IMR-90 (cell line): ENCODE results near the gene FUT9. TPM values are rescaled to one million over a fixed set of nuclear protein-coding genes. Genes with fewer than 3 reads are reported as not detected.

Experiments used
- ATAC-seq: fragments of 200-7000 bp; cut with Tn5 transposase; 2 replicates; pipeline ENCODE4 v1.9.1; 2020; ENCODE audit warnings: low read depth, mild to moderate bottlenecking, moderate library complexity
- BruUV-seq: library from RNA; stranded (reverse); fragments of 400-500 nt; replicated peaks from 2 replicates; lab custom pipeline; 2021; lab: Mats Ljungman, UMichigan
- CTCF ChIA-PET: fragments of 300-600 bp; formaldehyde crosslinking; extraction: SDS; loops from one replicate; lab custom pipeline; 2021; ENCODE audit warnings: antibody characterized with exemption; lab: Yijun Ruan, JAX
- POLR2A ChIA-PET: fragments of 300-600 bp; sonication (Branson Sonifier 250); formaldehyde crosslinking; loops from one replicate; lab custom pipeline; 2022; ENCODE audit warnings: antibody characterized with exemption; ENCODE audit not compliant: unreplicated experiment; lab: Charles Lee
- DNase-seq: peaks from one replicate; pipeline ENCODE4 v3.0.0; 2013
- H2AFZ ChIP-seq: replicated peaks from 2 replicates; pipeline ENCODE3; 2013; ENCODE audit warnings: low read length, mild to moderate bottlenecking; ENCODE audit not compliant: poor library complexity
- H2AK5ac ChIP-seq: 2 replicates; pipeline ENCODE4 v1.6.1; 2013; ENCODE audit warnings: low read depth, low read length, inconsistent platforms
- H2AK9ac ChIP-seq: replicated peaks from 2 replicates; pipeline ENCODE3; 2013; ENCODE audit warnings: mild to moderate bottlenecking, low read depth, low read length, moderate library complexity; ENCODE audit not compliant: poor library complexity
- H2BK120ac ChIP-seq: 2 replicates; pipeline ENCODE4 v1.6.1; 2013; ENCODE audit warnings: low read depth, low read length, inconsistent platforms
- H2BK15ac ChIP-seq: 3 replicates; pipeline ENCODE4 v1.6.1; 2013; ENCODE audit warnings: low read depth, low read length, inconsistent platforms
- H2BK20ac ChIP-seq: 2 replicates; pipeline ENCODE4 v1.6.1; 2013; ENCODE audit warnings: low read depth, mild to moderate bottlenecking, inconsistent platforms, low read length, moderate library complexity
- H2BK5ac ChIP-seq: 2 replicates; pipeline ENCODE4 v1.6.1; 2013; ENCODE audit warnings: mild to moderate bottlenecking, low read depth, low read length, inconsistent platforms; ENCODE audit not compliant: poor library complexity, severe bottlenecking
- H3K14ac ChIP-seq: replicated peaks from 2 replicates; pipeline ENCODE4 v1.6.1; 2013; ENCODE audit warnings: low read depth, low read length, inconsistent platforms
- H3K18ac ChIP-seq: 2 replicates; pipeline ENCODE4 v1.6.1; 2013; ENCODE audit warnings: low read depth, low read length, control low read depth
- H3K23ac ChIP-seq: 2 replicates; pipeline ENCODE4 v1.6.1; 2013; ENCODE audit warnings: low read depth, low read length, inconsistent platforms
- H3K27ac ChIP-seq: 2 replicates; pipeline ENCODE4 v1.5.1; 2013; ENCODE audit warnings: mild to moderate bottlenecking, control low read depth, low read length; ENCODE audit not compliant: insufficient read depth
- H3K27me3 ChIP-seq: 2 replicates; pipeline ENCODE4 v1.6.1; 2013; ENCODE audit warnings: low read length; ENCODE audit not compliant: control insufficient read depth, insufficient read depth
- H3K36me3 ChIP-seq: 2 replicates; pipeline ENCODE4 v1.6.1; 2013; ENCODE audit warnings: low read length, mixed read lengths; ENCODE audit not compliant: control insufficient read depth, insufficient read depth
- H3K4ac ChIP-seq: 2 replicates; pipeline ENCODE4 v1.6.1; 2013; ENCODE audit warnings: low read depth, low read length, inconsistent platforms
- H3K4me1 ChIP-seq: 2 replicates; pipeline ENCODE4 v1.6.1; 2013; ENCODE audit warnings: low read length, mixed read lengths; ENCODE audit not compliant: control insufficient read depth, insufficient read depth
- H3K4me2 ChIP-seq: 2 replicates; pipeline ENCODE4 v1.6.1; 2013; ENCODE audit warnings: low read depth, mild to moderate bottlenecking, control low read depth, low read length, moderate library complexity
- H3K4me3 ChIP-seq: 2 replicates; pipeline ENCODE4 v1.5.1; 2013; ENCODE audit warnings: low read depth, mild to moderate bottlenecking, control low read depth, low read length, moderate library complexity; ENCODE audit not compliant: insufficient read depth
- H3K56ac ChIP-seq: 2 replicates; pipeline ENCODE4 v1.6.1; 2013; ENCODE audit warnings: low read length, inconsistent platforms; ENCODE audit not compliant: insufficient read depth; ENCODE audit errors: extremely low read depth
- H3K79me1 ChIP-seq, 2 experiments: 2 replicates each; pipeline ENCODE4 v1.6.1; 2013; ENCODE audit warnings: low read length in 2 of 2, inconsistent platforms in 1 of 2, low read depth in 1 of 2
- H3K9ac ChIP-seq: 2 replicates; pipeline ENCODE4 v1.6.1; 2013; ENCODE audit warnings: low read depth, low read length, control low read depth
- H3K9me1 ChIP-seq: 2 replicates; pipeline ENCODE4 v1.6.1; 2013; ENCODE audit warnings: low read length, inconsistent platforms; ENCODE audit not compliant: insufficient read depth
- H3K9me3 ChIP-seq: 2 replicates; pipeline ENCODE4 v1.6.1; 2013; ENCODE audit warnings: low read length; ENCODE audit not compliant: control insufficient read depth, insufficient read depth
- H4K20me1 ChIP-seq: 2 replicates; pipeline ENCODE4 v1.6.1; 2013; ENCODE audit warnings: low read length, inconsistent platforms; ENCODE audit not compliant: insufficient read depth
- H4K5ac ChIP-seq: 2 replicates; pipeline ENCODE4 v1.6.1; 2013; ENCODE audit warnings: mild to moderate bottlenecking, low read depth, low read length, control low read depth
- H4K8ac ChIP-seq, 2 experiments: 2 replicates each; pipeline ENCODE4 v1.6.1; 2013; ENCODE audit warnings: low read depth in 2 of 2, low read length in 2 of 2, control low read depth in 1 of 2, inconsistent platforms in 1 of 2
- H4K91ac ChIP-seq: 2 replicates; pipeline ENCODE4 v1.6.1; 2013; ENCODE audit warnings: low read depth, low read length, inconsistent platforms; ENCODE audit not compliant: insufficient read depth
- CEBPB ChIP-seq: IDR thresholded peaks from 2 replicates; pipeline ENCODE4 v1.6.1; 2012; ENCODE audit warnings: low read depth, low read length, improper control_type of control experiment
- CHD1 ChIP-seq: IDR thresholded peaks from 2 replicates; pipeline ENCODE4 v1.6.1; 2012; ENCODE audit warnings: low read depth, low read length, improper control_type of control experiment
- MAFK ChIP-seq: IDR thresholded peaks from 2 replicates; pipeline ENCODE4 v1.6.1; 2012; ENCODE audit warnings: low read depth, low read length, improper control_type of control experiment
- MAZ ChIP-seq: IDR thresholded peaks from 2 replicates; pipeline ENCODE4 v1.6.1; 2012; ENCODE audit warnings: low read depth, mild to moderate bottlenecking, low read length, improper control_type of control experiment, moderate library complexity, borderline replicate concordance
- RAD21 ChIP-seq: IDR thresholded peaks from 2 replicates; pipeline ENCODE4 v1.6.1; 2012; ENCODE audit warnings: low read length, improper control_type of control experiment
- RCOR1 ChIP-seq: IDR thresholded peaks from 2 replicates; pipeline ENCODE4 v1.6.1; 2012; ENCODE audit warnings: mild to moderate bottlenecking, low read length, improper control_type of control experiment; ENCODE audit not compliant: insufficient replicate concordance
- SMC3 ChIP-seq: fragments of 150-350 bp; IDR thresholded peaks from 2 replicates; pipeline ENCODE4 v1.6.1; 2016; ENCODE audit warnings: low read depth, mild to moderate bottlenecking, antibody characterized with exemption, low read length, moderate library complexity
- dilution Hi-C: fragments of 300-500 bp; cut with HindIII; formaldehyde crosslinking; loops from one replicate; pipeline ENCODE4 v1.14.3; 2018; ENCODE audit warnings: low sequenced_read_pairs; ENCODE audit not compliant: unreplicated experiment
- in situ Hi-C: fragments of 300-500 bp; cut with MboI; formaldehyde crosslinking; loops from 3 replicates; pipeline ENCODE4 v1.14.3; 2019; ENCODE audit warnings: low sequenced_read_pairs, inconsistent platforms, mixed read lengths
- intact Hi-C: fragments of 100-400 bp; cut with micrococcal nuclease; formaldehyde crosslinking; loops from 2 replicates; pipeline ENCODE4 v1.10.0; 2022
- polyA plus RNA-seq, 3 experiments: library from polyadenylated mRNA; depleted of rRNA; stranded (reverse); fragments of >200 nt; gene quantifications; 2 replicates each; pipeline ENCODE4 v1.2.3, GENCODE V29; 2012; ENCODE audit warnings: low replicate concordance in 1 of 3
- total RNA-seq: library from RNA; depleted of rRNA; stranded (reverse); fragments of >200 nt; gene quantifications from 2 replicates; pipeline ENCODE4 v1.2.3, GENCODE V29; 2012
- TF ChIP-seq, protein P1 (sequence below): fragments of 150-350 bp; IDR thresholded peaks from 2 replicates; pipeline ENCODE4 v1.6.1; 2017; ENCODE audit warnings: mild to moderate bottlenecking, antibody characterized with exemption, low read length, low read depth
- TF ChIP-seq, protein P2 (sequence below): fragments of 150-350 bp; IDR thresholded peaks from 2 replicates; pipeline ENCODE4 v1.6.1; 2016; ENCODE audit warnings: low read depth, mild to moderate bottlenecking, low read length, moderate library complexity, borderline replicate concordance

Gene FUT9
- total and polyA plus RNA-seq, 2 of the 4 experiments (the other 2 are of a cell fraction): under 0.01 TPM; not detected in 1

GRCh38 chr6:95967594-95967993, 48.2 kb upstream of the FUT9 start:
- ChIA-PET POLR2A (no interaction called here), CTCF (no interaction called here)
- no peak overlapping the region for H3K18ac ChIP-seq
- no peaks in the 10 kb centered on the region for H3K9me1 ChIP-seq
- no peak overlapping the region for H3K4me3 ChIP-seq
- no peak overlapping the region for H2AK9ac ChIP-seq
- no peaks in the 10 kb centered on the region for H3K4me1 ChIP-seq
- no peak overlapping the region for H2BK20ac ChIP-seq
- no peak overlapping the region for H3K14ac ChIP-seq
- TF ChIP-seq RAD21: no peak
- TF ChIP-seq CHD1: no peak
- TF ChIP-seq CEBPB: no peak
- TF ChIP-seq MAFK: no peak
- TF ChIP-seq SMC3: no peak
- TF ChIP-seq RCOR1: no peak
- TF ChIP-seq, protein P1, sequence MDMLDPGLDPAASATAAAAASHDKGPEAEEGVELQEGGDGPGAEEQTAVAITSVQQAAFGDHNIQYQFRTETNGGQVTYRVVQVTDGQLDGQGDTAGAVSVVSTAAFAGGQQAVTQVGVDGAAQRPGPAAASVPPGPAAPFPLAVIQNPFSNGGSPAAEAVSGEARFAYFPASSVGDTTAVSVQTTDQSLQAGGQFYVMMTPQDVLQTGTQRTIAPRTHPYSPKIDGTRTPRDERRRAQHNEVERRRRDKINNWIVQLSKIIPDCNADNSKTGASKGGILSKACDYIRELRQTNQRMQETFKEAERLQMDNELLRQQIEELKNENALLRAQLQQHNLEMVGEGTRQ: no peak
- TF ChIP-seq, protein P2, sequence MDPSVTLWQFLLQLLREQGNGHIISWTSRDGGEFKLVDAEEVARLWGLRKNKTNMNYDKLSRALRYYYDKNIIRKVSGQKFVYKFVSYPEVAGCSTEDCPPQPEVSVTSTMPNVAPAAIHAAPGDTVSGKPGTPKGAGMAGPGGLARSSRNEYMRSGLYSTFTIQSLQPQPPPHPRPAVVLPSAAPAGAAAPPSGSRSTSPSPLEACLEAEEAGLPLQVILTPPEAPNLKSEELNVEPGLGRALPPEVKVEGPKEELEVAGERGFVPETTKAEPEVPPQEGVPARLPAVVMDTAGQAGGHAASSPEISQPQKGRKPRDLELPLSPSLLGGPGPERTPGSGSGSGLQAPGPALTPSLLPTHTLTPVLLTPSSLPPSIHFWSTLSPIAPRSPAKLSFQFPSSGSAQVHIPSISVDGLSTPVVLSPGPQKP: no peak
- no peak for TF ChIP-seq MAZ
- no peaks in the 10 kb centered on the region for H3K36me3 ChIP-seq
- H2BK15ac ChIP-seq: no peak overlapping the region
- H2BK120ac ChIP-seq: no peak overlapping the region
- H3K9ac ChIP-seq: no peak overlapping the region
- H3K4ac ChIP-seq: no peak overlapping the region
- H3K27me3 ChIP-seq: no peaks in the 10 kb centered on the region
- no peak overlapping the region for H3K56ac ChIP-seq
- no peak overlapping the region for H4K91ac ChIP-seq
- no peaks in the 10 kb centered on the region; the same call in 1 of the 2 replicates for H3K9me3 ChIP-seq
- no peak overlapping the region for H2AK5ac ChIP-seq
- DNase-seq (no peak), ATAC-seq (no peak)
- BruUV-seq: no TSS peak
- H3K27ac ChIP-seq: no peak overlapping the region
- in situ Hi-C loops: no loop called here
- no peak overlapping the region for H3K23ac ChIP-seq
- intact Hi-C loops: no loop called here
- no peak overlapping the region for H3K4me2 ChIP-seq
- no peaks in the 10 kb centered on the region for H3K79me1 ChIP-seq
- no peaks in the 10 kb centered on the region for H4K20me1 ChIP-seq
- no peak overlapping the region for H4K5ac ChIP-seq
- H2BK5ac ChIP-seq: no peak overlapping the region
- dilution Hi-C loops: no loop called here
- H2AFZ ChIP-seq: no peak overlapping the region
- no peak overlapping the region for H4K8ac ChIP-seq
